Neuronal stem cell (in vitro differentiated cells): ENCODE data around the gene NUDT15.

Source experiments
- DNase-seq: peaks from one replicate; pipeline ENCODE4 v3.0.0-alpha.2; 2013; ENCODE audit warnings: low spot score
- H2AFZ ChIP-seq: one replicate; pipeline ENCODE4 v1.6.1; 2013; ENCODE audit warnings: mild to moderate bottlenecking, low read length, inconsistent platforms
- H2AK5ac ChIP-seq: 2 replicates; pipeline ENCODE4 v1.6.1; 2013; ENCODE audit warnings: low read depth, mild to moderate bottlenecking, inconsistent platforms, low read length, moderate library complexity, mixed read lengths
- H2BK120ac ChIP-seq: 2 replicates; pipeline ENCODE4 v1.6.1; 2013; ENCODE audit warnings: low read depth, mild to moderate bottlenecking, inconsistent platforms, low read length, moderate library complexity, mixed read lengths
- H2BK12ac ChIP-seq: one replicate; pipeline ENCODE4 v1.6.1; 2013; ENCODE audit warnings: low read length, inconsistent platforms
- H2BK15ac ChIP-seq: 2 replicates; pipeline ENCODE4 v1.6.1; 2013; ENCODE audit warnings: mild to moderate bottlenecking, low read length, inconsistent platforms, mixed read lengths
- H2BK5ac ChIP-seq: one replicate; pipeline ENCODE4 v1.6.1; 2013; ENCODE audit warnings: inconsistent platforms, mild to moderate bottlenecking, low read length, moderate library complexity
- H3K14ac ChIP-seq: one replicate; pipeline ENCODE4 v1.6.1; 2013; ENCODE audit warnings: low read length, inconsistent platforms
- H3K18ac ChIP-seq: 2 replicates; pipeline ENCODE4 v1.6.1; 2013; ENCODE audit warnings: low read length, inconsistent platforms
- H3K23ac ChIP-seq: 2 replicates; pipeline ENCODE4 v1.6.1; 2013; ENCODE audit warnings: low read depth, mild to moderate bottlenecking, mixed read lengths, low read length, inconsistent platforms; ENCODE audit not compliant: poor library complexity
- H3K27ac ChIP-seq: replicated peaks from 3 replicates; pipeline ENCODE4 v1.5.1; 2013; ENCODE audit warnings: low read length, inconsistent platforms
- H3K27me3 ChIP-seq, 3 experiments: 2 replicates each; pipeline ENCODE4 v1.6.1; 2013; ENCODE audit warnings: low read length in 3 of 3, mild to moderate bottlenecking in 2 of 3, inconsistent platforms in 1 of 3, low read depth in 1 of 3, mixed read lengths in 1 of 3, moderate library complexity in 1 of 3; ENCODE audit not compliant: control insufficient read depth in 3 of 3, insufficient read depth in 3 of 3
- H3K36me3 ChIP-seq, 2 donors: replicated peaks in 1 of 2; 2 replicates each; pipeline ENCODE4 v1.6.1; 2013; ENCODE audit warnings: low read length in 2 of 2; ENCODE audit not compliant: control insufficient read depth in 2 of 2, insufficient read depth in 2 of 2
- H3K4ac ChIP-seq: 2 replicates; pipeline ENCODE4 v1.6.1; 2013; ENCODE audit warnings: inconsistent platforms, mild to moderate bottlenecking, low read length, moderate library complexity
- H3K4me1 ChIP-seq, 2 donors: 1 replicate in 1 of 2; 2 replicates in 1 of 2; pipeline ENCODE4 v1.6.1; 2013; ENCODE audit warnings: low read length in 2 of 2, low read depth in 1 of 2; ENCODE audit not compliant: control insufficient read depth in 2 of 2, insufficient read depth in 1 of 2
- H3K4me2 ChIP-seq: one replicate; pipeline ENCODE4 v1.6.1; 2013; ENCODE audit warnings: mild to moderate bottlenecking, low read length, inconsistent platforms; ENCODE audit not compliant: insufficient read depth, poor library complexity, severe bottlenecking
- H3K4me3 ChIP-seq, 2 donors: 2 replicates each; pipeline ENCODE4 v1.5.1; 2013; ENCODE audit warnings: low read length in 2 of 2, mild to moderate bottlenecking in 2 of 2, inconsistent platforms in 1 of 2, moderate library complexity in 1 of 2
- H3K79me1 ChIP-seq: one replicate; pipeline ENCODE4 v1.6.1; 2013; ENCODE audit warnings: low read depth, mild to moderate bottlenecking, inconsistent platforms, low read length, moderate library complexity
- H3K9ac ChIP-seq: one replicate; pipeline ENCODE4 v1.6.1; 2013; ENCODE audit warnings: mild to moderate bottlenecking, low read depth, low read length, inconsistent platforms; ENCODE audit not compliant: poor library complexity
- H3K9me3 ChIP-seq, 2 donors: replicated peaks in 1 of 2; 2 replicates each; pipeline versions ENCODE3 to v1.6.1; 2013; ENCODE audit warnings: low read length in 2 of 2, mild to moderate bottlenecking in 2 of 2, inconsistent platforms in 1 of 2, low read depth in 1 of 2, mixed read lengths in 1 of 2, moderate library complexity in 1 of 2; ENCODE audit not compliant: control insufficient read depth in 2 of 2, insufficient read depth in 1 of 2
- H4K8ac ChIP-seq: one replicate; pipeline ENCODE4 v1.6.1; 2013; ENCODE audit warnings: low read depth, mild to moderate bottlenecking, inconsistent platforms, low read length, moderate library complexity
- H4K91ac ChIP-seq: one replicate; pipeline ENCODE4 v1.6.1; 2013; ENCODE audit warnings: low read length, low read depth, mild to moderate bottlenecking, inconsistent platforms; ENCODE audit not compliant: poor library complexity
- WGBS, 2 donors: extraction: QIAGEN DNeasy Blood & Tissue Kit; methylation state at CpG; one replicate each; pipeline ENCODE4 v1.1.7; 2013; ENCODE audit warnings: missing lambda C conversion rate in 2 of 2, mixed read lengths in 1 of 2; ENCODE audit not compliant: insufficient read length in 2 of 2, insufficient replicate concordance in 1 of 2; ENCODE audit errors: extremely low coverage in 2 of 2; 5-methylcytosine and 5-hydroxymethylcytosine counted together

The NUDT15 gene

GRCh38 chr13:48040049-48040448 is 2.5 kb downstream of the NUDT15 start:
- H3K27me3 ChIP-seq = no peaks in the 10 kb centered on the region
- no peak overlapping the region for H3K4me3 ChIP-seq
- DNase-seq = no peak
- H2BK12ac ChIP-seq = no peak overlapping the region
- H2AK5ac ChIP-seq = no peak overlapping the region
- H3K79me1 ChIP-seq = no peaks in the 10 kb centered on the region
- no peak overlapping the region for H3K18ac ChIP-seq
- no peak overlapping the region for H3K14ac ChIP-seq
- no peak overlapping the region for H4K91ac ChIP-seq
- no peak overlapping the region for H4K8ac ChIP-seq
- H3K9me3 ChIP-seq = peaks cover 2% of the 10 kb centered on the region in 2 donors
- no peak overlapping the region for H2AFZ ChIP-seq
- H3K4me1 ChIP-seq = peaks cover 0 to 4% of the 10 kb centered on the region in 2 donors
- H3K36me3 ChIP-seq = peaks cover 6 to 53% of the 10 kb centered on the region in 2 donors
- no peak overlapping the region for H3K23ac ChIP-seq
- H3K9ac ChIP-seq = no peak overlapping the region
- no peak overlapping the region for H2BK5ac ChIP-seq
- H3K4me2 ChIP-seq = no peak overlapping the region
- no peak overlapping the region for H3K4ac ChIP-seq
- H2BK120ac ChIP-seq = no peak overlapping the region
- H2BK15ac ChIP-seq = no peak overlapping the region
- H3K27ac ChIP-seq = no peak overlapping the region

GRCh38 chr13:48040896-48041295 is 3.4 kb downstream of the NUDT15 start:
- DNase-seq = no peak
- Histone ChIP-seq H3K27me3 (no peaks in the 10 kb centered on the region), H3K9ac (no peak overlapping the region), H3K36me3 (peaks cover 6 to 59% of the 10 kb centered on the region in 2 donors), H3K4me3 (no peak overlapping the region), H3K9me3 (peaks cover 2% of the 10 kb centered on the region in 2 donors), H2AK5ac (no peak overlapping the region), H4K91ac (no peak overlapping the region), H4K8ac (no peak overlapping the region), H2BK120ac (no peak overlapping the region), H3K23ac (no peak overlapping the region), H3K4me2 (no peak overlapping the region), H3K27ac (no peak overlapping the region), H2BK15ac (no peak overlapping the region), H3K4ac (no peak overlapping the region), H3K79me1 (no peaks in the 10 kb centered on the region), H2BK5ac (no peak overlapping the region), H2BK12ac (no peak overlapping the region), H2AFZ (no peak overlapping the region), H3K4me1 (peaks cover 0 to 4% of the 10 kb centered on the region in 2 donors), H3K18ac (no peak overlapping the region), H3K14ac (no peak overlapping the region)
- WGBS, 2 donors = no CpG with 5 or more reads among the region's 1 CpG

GRCh38 chr13:48042894-48043293 is 5.4 kb downstream of the NUDT15 start:
- H3K4ac ChIP-seq = no peak overlapping the region
- no peak overlapping the region for H2BK120ac ChIP-seq
- H2BK12ac ChIP-seq = no peak overlapping the region
- peaks cover 6 to 78% of the 10 kb centered on the region in 2 donors for H3K36me3 ChIP-seq
- DNase-seq = no peak
- H4K91ac ChIP-seq = no peak overlapping the region
- H3K27ac ChIP-seq = no peak overlapping the region
- no peak overlapping the region for H2AFZ ChIP-seq
- H3K14ac ChIP-seq = no peak overlapping the region
- H2AK5ac ChIP-seq = no peak overlapping the region
- H3K4me3 ChIP-seq = no peak overlapping the region
- peaks cover 0 to 4% of the 10 kb centered on the region in 2 donors for H3K4me1 ChIP-seq
- H2BK5ac ChIP-seq = no peak overlapping the region
- H3K23ac ChIP-seq = no peak overlapping the region
- H3K9me3 ChIP-seq = peaks cover 2% of the 10 kb centered on the region in 2 donors
- no peak overlapping the region for H3K9ac ChIP-seq
- no peaks in the 10 kb centered on the region for H3K27me3 ChIP-seq
- H3K4me2 ChIP-seq = no peak overlapping the region
- H2BK15ac ChIP-seq = no peak overlapping the region
- WGBS, 2 donors = no CpG with 5 or more reads among the region's 2 CpGs
- H3K79me1 ChIP-seq = no peaks in the 10 kb centered on the region
- H4K8ac ChIP-seq = no peak overlapping the region
- H3K18ac ChIP-seq = no peak overlapping the region

DNA sequence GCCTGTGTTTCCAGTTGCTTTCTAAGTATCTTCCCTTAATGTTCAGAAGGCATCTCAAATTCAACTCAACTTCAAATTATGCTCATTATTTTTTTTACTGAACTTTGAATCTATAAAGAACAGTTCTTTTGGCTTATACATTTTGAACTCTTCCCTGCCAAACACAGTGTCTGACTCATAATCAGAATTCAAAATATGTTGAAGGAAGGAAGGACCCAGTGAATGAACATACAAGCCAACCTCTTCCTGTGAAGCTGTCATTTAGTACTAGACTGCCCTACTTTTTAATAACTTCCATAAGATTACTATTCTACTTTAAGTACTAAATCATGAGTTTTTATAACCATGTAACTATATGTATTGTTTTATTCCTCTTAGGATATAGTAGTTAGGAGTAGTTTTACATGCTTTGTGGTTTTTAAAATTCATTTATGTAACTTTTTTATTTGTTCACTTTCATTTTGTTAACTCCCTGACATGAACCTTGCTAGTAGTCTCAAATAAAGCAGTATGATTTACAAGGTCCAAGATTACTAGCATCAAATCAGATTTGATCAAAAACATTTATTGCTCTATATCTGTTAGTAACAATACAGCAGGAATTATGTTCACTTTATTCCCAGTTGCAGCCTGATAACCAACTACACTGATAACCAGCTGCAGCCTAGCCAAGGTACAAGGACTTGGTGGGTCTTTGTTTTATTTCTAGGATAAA is 6.4 kb downstream of the NUDT15 start:
- no peak overlapping the region for H4K91ac ChIP-seq
- H2BK12ac ChIP-seq = no peak overlapping the region
- H3K18ac ChIP-seq = no peak overlapping the region
- H2BK120ac ChIP-seq = no peak overlapping the region
- DNase-seq = no peak
- no peak overlapping the region for H3K27ac ChIP-seq
- no peak overlapping the region for H2AFZ ChIP-seq
- no peak overlapping the region for H2AK5ac ChIP-seq
- no peak overlapping the region for H2BK5ac ChIP-seq
- peaks cover 0 to 2% of the 10 kb centered on the region in 2 donors for H3K9me3 ChIP-seq
- H3K4me1 ChIP-seq = peaks cover 0 to under 1% of the 10 kb centered on the region in 2 donors
- no peak overlapping the region for H2BK15ac ChIP-seq
- H3K14ac ChIP-seq = no peak overlapping the region
- H3K23ac ChIP-seq = no peak overlapping the region
- H3K79me1 ChIP-seq = no peaks in the 10 kb centered on the region
- H3K4me2 ChIP-seq = no peak overlapping the region
- H3K4me3 ChIP-seq = no peak overlapping the region
- H3K27me3 ChIP-seq = no peaks in the 10 kb centered on the region
- H3K36me3 ChIP-seq = peaks cover 7 to 88% of the 10 kb centered on the region in 2 donors
- no peak overlapping the region for H4K8ac ChIP-seq
- no peak overlapping the region for H3K9ac ChIP-seq
- H3K4ac ChIP-seq = no peak overlapping the region
